BJ (cell line): Measurements from ENCODE around the gene DAB1. TPM values are rescaled to one million over a fixed set of nuclear protein-coding genes. Genes with fewer than 3 reads are reported as not detected.

Experiments
- CTCF ChIA-PET: fragments of 350-600 bp; formaldehyde crosslinking; extraction: SDS; loops from one replicate; lab custom pipeline; 2021; ENCODE audit warnings: antibody characterized with exemption, inconsistent platforms; lab: Yijun Ruan, JAX
- POLR2A ChIA-PET: fragments of 300-600 bp; sonication (Branson Sonifier 250); formaldehyde crosslinking; extraction: SDS; loops from one replicate; lab custom pipeline; 2021; ENCODE audit warnings: antibody characterized with exemption; lab: Charles Lee
- DNase-seq: peaks from one replicate; pipeline ENCODE4 v3.0.0-alpha.2; 2011; ENCODE audit warnings: low read depth
- H3K27me3 ChIP-seq: 2 replicates; pipeline ENCODE4 v1.6.0; 2011; ENCODE audit warnings: low read length; ENCODE audit not compliant: control insufficient read depth, insufficient read depth
- H3K36me3 ChIP-seq: 2 replicates; pipeline ENCODE4 v1.5.1; 2011; ENCODE audit warnings: low read length; ENCODE audit not compliant: control insufficient read depth, insufficient read depth
- H3K4me3 ChIP-seq: 2 replicates; pipeline ENCODE4 v1.5.1; 2011; ENCODE audit warnings: low read depth, mild to moderate bottlenecking, control low read depth, low read length
- polyA plus RNA-seq: library from polyadenylated mRNA; depleted of rRNA; stranded (reverse); fragments of >200 nt; gene quantifications from 2 replicates; pipeline ENCODE4 v1.2.3, GENCODE V29; 2011
- TF ChIP-seq, protein P1 (sequence below): IDR thresholded peaks from 2 replicates; pipeline ENCODE4 v1.5.1; 2011; ENCODE audit warnings: low read depth, mild to moderate bottlenecking, control low read depth, inconsistent platforms, low read length, moderate library complexity; ENCODE audit not compliant: insufficient read depth

The DAB1 gene
- polyA plus RNA-seq, 1 experiment, result 0.91 TPM

DNA sequence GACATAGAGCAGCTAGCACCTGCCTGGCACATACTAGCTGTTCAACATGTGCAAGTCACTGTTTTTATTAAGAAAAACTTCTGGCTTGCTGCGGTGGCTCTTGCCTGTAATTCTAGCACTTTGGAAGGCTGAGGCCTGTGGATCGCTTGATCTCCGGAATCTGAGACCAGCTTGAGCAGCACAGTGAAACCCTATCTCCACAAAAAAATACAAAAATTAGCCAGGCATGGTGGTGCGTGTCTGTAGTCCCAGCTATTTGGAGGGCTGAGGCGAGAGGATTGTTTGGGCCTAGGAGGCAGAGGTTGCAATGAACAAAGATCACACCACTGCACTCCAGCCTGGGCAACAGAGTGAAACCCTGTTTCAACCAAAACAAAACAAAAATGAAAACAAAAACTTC is 430.4 kb downstream of the DAB1 start:
- TF ChIP-seq, protein P1, sequence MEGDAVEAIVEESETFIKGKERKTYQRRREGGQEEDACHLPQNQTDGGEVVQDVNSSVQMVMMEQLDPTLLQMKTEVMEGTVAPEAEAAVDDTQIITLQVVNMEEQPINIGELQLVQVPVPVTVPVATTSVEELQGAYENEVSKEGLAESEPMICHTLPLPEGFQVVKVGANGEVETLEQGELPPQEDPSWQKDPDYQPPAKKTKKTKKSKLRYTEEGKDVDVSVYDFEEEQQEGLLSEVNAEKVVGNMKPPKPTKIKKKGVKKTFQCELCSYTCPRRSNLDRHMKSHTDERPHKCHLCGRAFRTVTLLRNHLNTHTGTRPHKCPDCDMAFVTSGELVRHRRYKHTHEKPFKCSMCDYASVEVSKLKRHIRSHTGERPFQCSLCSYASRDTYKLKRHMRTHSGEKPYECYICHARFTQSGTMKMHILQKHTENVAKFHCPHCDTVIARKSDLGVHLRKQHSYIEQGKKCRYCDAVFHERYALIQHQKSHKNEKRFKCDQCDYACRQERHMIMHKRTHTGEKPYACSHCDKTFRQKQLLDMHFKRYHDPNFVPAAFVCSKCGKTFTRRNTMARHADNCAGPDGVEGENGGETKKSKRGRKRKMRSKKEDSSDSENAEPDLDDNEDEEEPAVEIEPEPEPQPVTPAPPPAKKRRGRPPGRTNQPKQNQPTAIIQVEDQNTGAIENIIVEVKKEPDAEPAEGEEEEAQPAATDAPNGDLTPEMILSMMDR, result no peak
- Histone ChIP-seq H3K27me3 (no peaks in the 10 kb centered on the region), H3K4me3 (no peak overlapping the region), H3K36me3 (no peaks in the 10 kb centered on the region)
- ChIA-PET CTCF (interaction anchor here (0.6 kb wide), 1 partner anchor 18 kb away, joined by 3 read pairs; no protein-coding TSS in a partner anchor), POLR2A (no interaction called here)
- no peak for DNase-seq

DNA sequence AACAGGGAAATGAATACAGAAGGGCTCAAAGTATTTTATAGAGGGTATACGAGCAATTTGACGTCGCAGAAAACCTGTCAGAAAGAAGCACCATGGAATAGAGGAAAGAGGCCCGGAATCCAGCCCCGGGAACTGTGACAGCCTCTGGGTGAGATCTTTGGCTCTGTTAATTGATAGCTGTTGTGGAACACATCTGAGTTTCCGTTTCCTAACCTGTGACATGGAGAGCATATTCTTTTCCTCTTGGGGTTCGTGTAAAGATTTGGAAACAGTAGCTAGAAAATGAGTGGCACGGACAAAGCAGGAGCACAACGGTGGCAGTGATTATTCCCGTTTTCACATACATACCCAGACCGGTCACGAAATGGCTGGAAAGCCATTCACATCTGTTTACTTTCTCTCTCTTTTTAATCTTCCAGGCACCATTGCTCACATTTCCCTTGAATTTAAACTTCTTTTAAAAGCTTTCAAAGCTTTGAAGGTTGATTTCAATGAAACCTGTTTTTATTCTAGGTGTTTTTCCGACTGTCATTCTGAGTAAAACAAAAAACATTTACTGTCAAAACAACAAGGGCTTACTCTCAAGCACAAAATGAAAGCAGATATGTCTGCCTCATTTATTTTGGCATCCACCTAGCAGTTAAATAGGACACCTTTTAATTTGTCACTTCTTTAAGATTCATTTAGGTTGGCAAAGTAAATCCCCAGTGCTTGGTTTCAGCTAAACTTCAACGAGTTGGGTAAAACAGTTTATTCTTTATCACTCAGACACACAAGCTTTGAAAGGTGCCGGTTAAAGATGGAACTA is 431.3 kb downstream of the DAB1 start:
- DNase-seq, result no peak
- TF ChIP-seq, protein P1, result no peak
- Histone ChIP-seq H3K36me3 (no peaks in the 10 kb centered on the region), H3K4me3 (no peak overlapping the region), H3K27me3 (no peaks in the 10 kb centered on the region)
- ChIA-PET CTCF (interaction anchor here (0.6 kb wide), 1 partner anchor 554 kb away, joined by 3 read pairs; no protein-coding TSS in a partner anchor), POLR2A (no interaction called here)

DNA sequence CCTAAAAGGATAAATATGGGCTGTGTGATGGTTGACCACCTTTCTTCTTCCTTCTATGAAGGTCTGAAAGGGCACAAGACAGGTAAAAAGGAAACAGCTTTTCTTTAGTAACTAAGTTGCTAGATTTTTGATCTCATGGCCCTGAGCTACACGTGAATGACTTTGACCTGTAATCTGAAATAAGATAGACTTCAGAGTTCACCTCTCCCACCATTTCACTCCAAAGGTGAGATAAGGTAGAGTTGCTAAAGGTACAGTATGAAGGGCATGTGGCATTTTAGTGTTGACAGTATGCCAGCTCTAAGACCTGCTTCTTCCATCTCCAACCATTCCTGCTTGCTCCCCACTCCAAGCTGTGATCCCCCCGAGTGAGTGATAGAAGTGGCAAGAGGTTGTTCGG is 432.3 kb downstream of the DAB1 start:
- H3K36me3 ChIP-seq, result no peaks in the 10 kb centered on the region
- H3K27me3 ChIP-seq, result no peaks in the 10 kb centered on the region
- DNase-seq, result no peak
- TF ChIP-seq, protein P1, result no peak
- POLR2A ChIA-PET, result no interaction called here
- no peak overlapping the region for H3K4me3 ChIP-seq
- CTCF ChIA-PET, result interaction anchor here (1.1 kb wide), 2 partner anchors 9 to 17 kb away, joined by 3 read pairs; no protein-coding TSS in a partner anchor

DNA sequence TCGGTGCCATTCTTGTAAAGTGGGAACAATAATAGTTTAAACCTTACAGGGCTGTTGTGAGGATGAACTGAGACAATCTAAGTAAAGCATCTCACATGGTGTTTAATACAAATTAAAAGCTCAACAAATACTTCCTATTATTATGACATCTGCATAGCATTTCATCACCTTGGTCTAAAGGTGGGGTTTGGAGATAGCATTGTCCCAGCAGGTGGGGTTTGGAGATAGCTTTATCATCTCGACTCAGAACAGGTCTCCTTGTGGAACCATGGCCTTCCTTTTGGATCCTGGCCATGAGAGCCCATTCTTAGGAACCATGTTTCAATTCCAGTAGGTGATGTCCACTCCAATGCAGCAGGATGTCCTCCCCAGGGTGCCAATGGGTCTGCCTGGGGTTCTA is 437.5 kb downstream of the DAB1 start:
- no peaks in the 10 kb centered on the region for H3K36me3 ChIP-seq
- ChIA-PET POLR2A (no interaction called here), CTCF (interaction anchor here (0.7 to 1.0 kb wide), 2 partner anchors 18 to 20 kb away, joined by 3 to 4 read pairs; partner anchors contain the start of gene C8B)
- no peak overlapping the region for H3K4me3 ChIP-seq
- TF ChIP-seq, protein P1, result no peak
- no peak for DNase-seq
- no peaks in the 10 kb centered on the region for H3K27me3 ChIP-seq

DNA sequence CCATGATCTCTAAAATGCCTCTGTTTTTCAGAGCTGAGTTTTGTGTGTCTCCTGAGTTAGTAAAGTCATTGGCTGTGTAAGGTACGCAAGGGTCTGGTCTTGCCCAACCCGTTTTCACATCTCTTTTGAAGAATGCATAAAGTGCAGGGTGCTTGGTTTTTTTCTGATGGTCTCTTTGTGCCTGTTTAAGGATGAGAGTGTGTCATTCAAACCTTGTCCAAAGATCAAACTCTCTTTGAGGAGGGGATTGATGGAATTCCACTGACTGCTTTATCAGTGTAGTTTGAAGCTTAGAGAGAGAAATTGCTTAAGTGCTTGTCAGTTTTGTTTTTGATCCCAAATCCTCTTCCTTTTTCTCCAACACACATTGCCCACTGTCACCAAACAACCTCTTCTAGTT is 438.0 kb downstream of the DAB1 start:
- H3K27me3 ChIP-seq, result no peaks in the 10 kb centered on the region
- no peaks in the 10 kb centered on the region for H3K36me3 ChIP-seq
- POLR2A ChIA-PET, result no interaction called here
- CTCF ChIA-PET, result interaction anchor here (0.7 kb wide), 1 partner anchor 20 kb away, joined by 3 read pairs; the partner anchor contains the start of gene C8B
- DNase-seq, result no peak
- H3K4me3 ChIP-seq, result no peak overlapping the region
- TF ChIP-seq, protein P1, result no peak
